ENCODE results near the gene DNAJC28. TPM values are rescaled to one million over a fixed set of nuclear protein-coding genes. Genes with fewer than 3 reads are reported as not detected.

The DNAJC28 gene
- total RNA-seq, 4 donors from 2014 or later = 5.6 to 12.3 (median 9.3) TPM

DNA sequence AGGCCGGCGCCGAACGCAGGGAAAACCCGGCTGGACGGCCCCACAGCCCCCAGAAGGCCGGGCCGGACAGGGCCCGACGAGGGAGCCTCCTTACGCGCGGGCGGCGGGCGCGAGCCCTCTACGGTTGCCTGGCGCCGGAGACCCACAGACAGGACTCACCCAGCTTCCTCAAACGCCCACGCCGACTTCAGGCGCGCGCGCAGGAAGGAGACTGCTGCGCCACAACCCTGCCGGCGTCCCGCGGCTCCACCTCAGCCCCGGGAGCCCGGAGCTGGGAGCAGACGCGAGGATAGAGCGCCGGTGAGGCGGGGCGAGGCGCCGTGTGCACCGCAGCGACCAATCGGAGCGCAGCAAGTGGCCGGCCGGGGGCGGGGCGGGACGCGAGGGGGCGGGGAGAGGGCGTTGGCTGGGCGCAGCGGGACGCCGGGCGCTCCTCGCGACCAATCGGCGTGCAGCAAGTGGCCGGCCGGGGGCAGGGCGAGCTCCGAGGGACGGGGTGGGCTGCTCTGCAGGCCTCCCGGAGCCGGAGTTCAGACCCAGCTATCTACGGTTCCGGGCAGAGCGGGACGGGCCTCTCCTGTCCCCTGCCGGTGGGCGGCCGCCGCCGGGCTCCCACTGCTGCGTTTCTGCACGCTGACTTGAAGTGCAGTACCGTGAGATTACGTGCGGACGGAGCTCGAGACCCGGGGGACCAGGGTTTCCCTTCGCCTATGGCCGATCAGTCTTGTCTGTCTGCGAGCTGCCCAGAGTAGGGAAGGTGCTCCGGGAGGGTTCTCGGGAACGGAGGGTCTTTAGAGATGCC lies 11.6 kb downstream of the DNAJC28 start, which contains the start of gene TMEM50B:
Gene TMEM50B (minus strand): TSS at position 296 of the 802 bp plus-strand sequence. CDS start 11,089 bp downstream, outside the sequence.
- no peaks in the 10 kb centered on the region for H3K27me3 ChIP-seq
- intact Hi-C loops (cut with DNase I) = no loop called here
- TF ChIP-seq POLR2A (IDR thresholded peaks at IDR 0.05) = peak; percentile 94 to 98
- TF ChIP-seq, protein P1, sequence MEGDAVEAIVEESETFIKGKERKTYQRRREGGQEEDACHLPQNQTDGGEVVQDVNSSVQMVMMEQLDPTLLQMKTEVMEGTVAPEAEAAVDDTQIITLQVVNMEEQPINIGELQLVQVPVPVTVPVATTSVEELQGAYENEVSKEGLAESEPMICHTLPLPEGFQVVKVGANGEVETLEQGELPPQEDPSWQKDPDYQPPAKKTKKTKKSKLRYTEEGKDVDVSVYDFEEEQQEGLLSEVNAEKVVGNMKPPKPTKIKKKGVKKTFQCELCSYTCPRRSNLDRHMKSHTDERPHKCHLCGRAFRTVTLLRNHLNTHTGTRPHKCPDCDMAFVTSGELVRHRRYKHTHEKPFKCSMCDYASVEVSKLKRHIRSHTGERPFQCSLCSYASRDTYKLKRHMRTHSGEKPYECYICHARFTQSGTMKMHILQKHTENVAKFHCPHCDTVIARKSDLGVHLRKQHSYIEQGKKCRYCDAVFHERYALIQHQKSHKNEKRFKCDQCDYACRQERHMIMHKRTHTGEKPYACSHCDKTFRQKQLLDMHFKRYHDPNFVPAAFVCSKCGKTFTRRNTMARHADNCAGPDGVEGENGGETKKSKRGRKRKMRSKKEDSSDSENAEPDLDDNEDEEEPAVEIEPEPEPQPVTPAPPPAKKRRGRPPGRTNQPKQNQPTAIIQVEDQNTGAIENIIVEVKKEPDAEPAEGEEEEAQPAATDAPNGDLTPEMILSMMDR (IDR thresholded peaks at IDR 0.05) = peak in 4 of 6 experiments; percentile 37 to 68 (median 58)
- H3K9me3 ChIP-seq = no peaks in the 10 kb centered on the region
- peaks cover 19 to 36% of the 10 kb centered on the region in 2 donors for H3K4me1 ChIP-seq
- WGBS, 2 donors = 0 to 2% methylated on average over 3 to 25 of the region's 93 CpGs
- peak within 1 kb of the TSS; percentile 95 to 97 (median 96) for H3K27ac ChIP-seq
- peak; percentile 96 to 97 for DNase-seq
- H3K4me3 ChIP-seq (replicated peaks in 1 of 3) = peak within 1 kb of the TSS; percentile 57 to 92 (median 77)
- no peaks in the 10 kb centered on the region for H3K36me3 ChIP-seq

DNA sequence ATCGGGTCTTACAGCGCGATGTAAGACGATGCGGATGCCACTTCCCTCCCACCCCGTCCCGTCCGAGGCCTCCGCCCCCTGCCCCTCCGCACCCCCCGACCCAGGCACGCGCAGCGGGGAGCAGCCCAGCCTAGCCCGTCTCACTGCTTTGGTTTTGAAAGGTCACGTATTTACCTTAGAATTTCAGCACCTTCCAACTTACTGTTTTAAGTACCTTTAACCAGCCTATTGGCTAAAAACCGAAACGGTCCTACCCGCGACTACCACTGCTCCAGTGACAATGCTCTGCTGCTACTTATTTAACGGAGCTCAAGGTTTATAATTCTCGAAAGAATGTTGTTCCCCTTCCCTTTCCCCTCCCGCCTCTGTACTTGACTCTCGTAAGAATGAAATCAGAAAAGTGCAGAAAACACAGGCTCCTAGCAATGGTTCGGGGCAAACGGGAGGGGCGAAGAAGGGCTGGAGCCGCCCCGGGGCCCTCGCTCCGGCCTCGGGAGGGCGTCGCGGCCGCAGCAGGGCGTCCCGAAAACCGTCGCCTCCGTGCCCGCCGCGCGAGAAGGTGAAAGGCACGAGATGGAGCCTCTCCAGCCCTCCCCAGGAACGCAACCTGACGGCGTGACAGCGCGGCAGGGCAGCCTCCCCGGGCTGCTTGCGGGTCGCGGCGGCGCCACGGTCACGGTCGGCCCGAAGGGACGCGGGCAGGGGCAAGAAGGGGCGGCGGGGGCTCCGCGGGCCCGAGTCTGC lies 12.4 kb downstream of the DNAJC28 start:
- peak; percentile 49 to 57 for DNase-seq

GRCh38 chr21:33478182-33478581 lies 13.3 kb downstream of the DNAJC28 start:
- WGBS, 2 donors = 61% methylated on average over 9 of the region's 9 CpGs
- Histone ChIP-seq H3K36me3 (no peaks in the 10 kb centered on the region), H3K4me3 (replicated peaks in 1 of 3) (peak overlapping the region; percentile 57 to 77 (median 75)), H3K4me1 (peaks cover 11 to 24% of the 10 kb centered on the region in 2 donors), H3K9me3 (no peaks in the 10 kb centered on the region), H3K27ac (peak overlapping the region in 2 of 3 donors; percentile 95 to 96), H3K27me3 (no peaks in the 10 kb centered on the region)
- DNase-seq = no peak
- no peak for TF ChIP-seq POLR2A (IDR thresholded peaks at IDR 0.05)
- TF ChIP-seq, protein P1 (IDR thresholded peaks at IDR 0.05) = no peak
- intact Hi-C loops (cut with DNase I) = no loop called here

More for the DNA sequence above, 12.4 kb downstream of the DNAJC28 start:
- Histone ChIP-seq H3K4me3 (replicated peaks in 1 of 3) (peak overlapping the region; percentile 57 to 77 (median 75)), H3K27ac (peak overlapping the region; percentile 90 to 96 (median 95)), H3K9me3 (no peaks in the 10 kb centered on the region), H3K4me1 (peaks cover 15 to 28% of the 10 kb centered on the region in 2 donors), H3K36me3 (no peaks in the 10 kb centered on the region), H3K27me3 (no peaks in the 10 kb centered on the region)
- intact Hi-C loops (cut with DNase I) = no loop called here
- TF ChIP-seq POLR2A (IDR thresholded peaks at IDR 0.05) = no peak
- TF ChIP-seq, protein P1 (IDR thresholded peaks at IDR 0.05) = peak in 1 of 6 experiments; percentile 5
- WGBS, 2 donors = 0% methylated on average over 41 to 52 of the region's 68 CpGs

DNA sequence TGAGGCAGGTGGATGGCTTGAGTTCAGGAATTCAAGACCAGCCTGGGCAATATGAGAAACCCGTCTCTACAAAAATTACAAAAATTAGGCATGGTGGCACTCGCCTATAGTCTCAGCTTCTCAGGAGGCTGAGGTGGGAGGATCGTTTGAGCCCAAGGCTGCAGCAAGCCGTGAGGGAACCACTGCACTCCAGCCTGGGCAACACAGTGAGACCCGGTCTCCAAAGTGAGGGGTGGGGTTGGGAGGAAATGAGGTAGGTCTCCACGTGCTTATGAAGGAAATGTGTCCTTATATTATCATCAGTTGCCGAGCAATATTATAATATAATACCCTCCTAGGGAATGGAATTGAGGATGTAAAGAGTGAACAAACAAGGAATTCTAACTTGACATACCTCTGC lies 14.4 kb downstream of the DNAJC28 start:
- TF ChIP-seq, protein P1 (IDR thresholded peaks at IDR 0.05) = no peak
- no peak for TF ChIP-seq POLR2A (IDR thresholded peaks at IDR 0.05)
- Histone ChIP-seq H3K27me3 (no peaks in the 10 kb centered on the region), H3K36me3 (no peaks in the 10 kb centered on the region), H3K4me3 (replicated peaks in 1 of 3) (no peak overlapping the region), H3K9me3 (no peaks in the 10 kb centered on the region), H3K27ac (no peak overlapping the region), H3K4me1 (peaks cover 11 to 24% of the 10 kb centered on the region in 2 donors)
- DNase-seq = no peak
- WGBS, 2 donors = 90 to 95% methylated on average over 7 of the region's 7 CpGs
- intact Hi-C loops (cut with DNase I) = no loop called here

Measured in thyroid gland (tissue), 4 donors.